ENCODE results near the gene SMIM26. TPM values are rescaled to one million over a fixed set of nuclear protein-coding genes. Genes with fewer than 3 reads are reported as not detected.

SMIM26 gene
- total RNA-seq, 2 donors from 2014 or later = 51.7 to 55.6 TPM

DNA sequence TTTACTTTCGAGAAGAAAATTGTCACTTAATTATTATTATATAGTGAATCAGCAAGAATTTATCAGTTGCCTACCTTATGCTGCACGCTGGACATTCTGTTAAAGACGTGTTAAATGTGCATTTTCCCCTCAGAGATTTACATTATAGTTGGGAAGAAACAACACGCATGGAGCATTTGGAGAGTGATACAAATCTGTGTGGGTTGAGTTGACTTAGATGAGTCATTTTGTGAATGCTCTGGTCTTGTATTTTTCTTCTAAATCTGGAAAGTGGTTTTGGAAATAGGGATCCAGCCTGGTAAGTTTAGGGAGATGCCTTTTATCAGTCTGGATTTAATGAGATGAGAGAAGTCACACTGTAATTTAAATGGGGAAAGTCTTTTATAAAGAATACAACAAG is 24.0 kb upstream of the SMIM26 start:
- no peak overlapping the region for H3K27ac Mint-ChIP-seq
- H3K9me3 ChIP-seq (ENCODE audit: control insufficient read depth, low read length, poor library complexity, severe bottlenecking) = no peaks in the 10 kb centered on the region
- H3K4me3 Mint-ChIP-seq = no peak overlapping the region
- DNase-seq = no peak
- peaks cover 19% of the 10 kb centered on the region for H3K36me3 Mint-ChIP-seq (ENCODE audit: low read depth)
- ATAC-seq = no peak
- no peaks in the 10 kb centered on the region for H3K27me3 Mint-ChIP-seq
- peaks cover 9% of the 10 kb centered on the region for H3K4me1 Mint-ChIP-seq

DNA sequence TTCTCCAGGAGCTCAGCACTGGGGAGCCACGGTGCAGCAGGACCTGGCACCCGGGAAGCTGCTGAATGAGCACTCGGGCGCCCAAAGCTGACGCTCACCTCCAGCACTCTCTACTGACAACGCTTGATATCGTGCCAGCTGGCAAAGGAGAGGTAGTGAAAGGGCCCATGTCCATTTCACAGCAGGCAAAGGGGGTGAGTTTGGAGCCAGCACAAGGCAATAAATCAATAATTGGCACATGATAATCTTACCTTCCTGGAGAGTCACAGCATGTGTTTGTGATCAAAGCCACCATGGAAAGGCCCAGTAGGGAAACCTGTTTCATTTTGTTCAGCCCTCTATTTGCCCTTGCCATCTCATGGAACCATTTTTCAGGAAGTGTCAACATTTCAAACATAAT is 23.3 kb upstream of the SMIM26 start:
- Mint-ChIP-seq H3K27ac (no peak overlapping the region), H3K36me3 (ENCODE audit: low read depth) (peaks cover 22% of the 10 kb centered on the region), H3K27me3 (no peaks in the 10 kb centered on the region), H3K4me1 (peaks cover 9% of the 10 kb centered on the region), H3K4me3 (no peak overlapping the region)
- DNase-seq = no peak
- H3K9me3 ChIP-seq (ENCODE audit: control insufficient read depth, low read length, poor library complexity, severe bottlenecking) = no peaks in the 10 kb centered on the region
- no peak for ATAC-seq

- H3K27me3 Mint-ChIP-seq = no peaks in the 10 kb centered on the region
- H3K27ac Mint-ChIP-seq = peak overlapping the region; percentile 76
- H3K4me1 Mint-ChIP-seq = peaks cover 9% of the 10 kb centered on the region
- H3K4me3 Mint-ChIP-seq = no peak overlapping the region
- no peaks in the 10 kb centered on the region for H3K9me3 ChIP-seq (ENCODE audit: control insufficient read depth, low read length, poor library complexity, severe bottlenecking)
- ATAC-seq (no peak), DNase-seq (no peak)
- peaks cover 18% of the 10 kb centered on the region for H3K36me3 Mint-ChIP-seq (ENCODE audit: low read depth)
These were observed 21.7 kb upstream of the SMIM26 start for GRCh38 chr20:18545566-18545965.

DNA sequence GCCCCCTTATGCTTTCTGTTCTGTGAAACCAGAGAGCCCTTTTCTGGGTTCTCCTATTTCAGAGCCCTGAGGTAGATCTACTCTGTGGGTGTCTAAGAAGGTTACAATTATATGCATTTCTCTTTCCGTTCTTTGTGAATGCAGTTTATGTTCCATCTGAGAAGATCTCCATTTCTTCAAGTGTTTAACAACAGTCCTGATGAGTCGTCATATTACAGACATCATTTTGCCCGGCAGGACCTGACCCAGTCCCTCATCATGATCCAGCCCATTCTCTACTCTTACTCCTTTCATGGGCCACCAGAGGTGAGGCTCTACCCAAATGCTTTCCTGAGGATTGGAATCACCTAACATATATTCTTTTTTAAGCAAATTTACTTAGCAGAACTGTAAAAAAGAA is 18.8 kb upstream of the SMIM26 start:
- H3K4me1 Mint-ChIP-seq = peaks cover 7% of the 10 kb centered on the region
- H3K36me3 Mint-ChIP-seq (ENCODE audit: low read depth) = peaks cover 15% of the 10 kb centered on the region
- H3K27me3 Mint-ChIP-seq = no peaks in the 10 kb centered on the region
- ATAC-seq = no peak
- no peak overlapping the region for H3K27ac Mint-ChIP-seq
- no peak overlapping the region for H3K4me3 Mint-ChIP-seq
- no peaks in the 10 kb centered on the region for H3K9me3 ChIP-seq (ENCODE audit: control insufficient read depth, low read length, poor library complexity, severe bottlenecking)
- no peak for DNase-seq

- H3K4me1 Mint-ChIP-seq = no peaks in the 10 kb centered on the region
- DNase-seq (no peak), ATAC-seq (no peak)
- no peaks in the 10 kb centered on the region for H3K27me3 Mint-ChIP-seq
- H3K4me3 Mint-ChIP-seq = no peak overlapping the region
- H3K27ac Mint-ChIP-seq = peak overlapping the region; percentile 61
- peaks cover 16% of the 10 kb centered on the region for H3K36me3 Mint-ChIP-seq (ENCODE audit: low read depth)
- no peaks in the 10 kb centered on the region for H3K9me3 ChIP-seq (ENCODE audit: control insufficient read depth, low read length, poor library complexity, severe bottlenecking)
These were observed 13.5 kb upstream of the SMIM26 start for GRCh38 chr20:18553746-18554145.

GRCh38 chr20:18567739-18568091 is 483 bp downstream of the SMIM26 start:
- H3K4me1 Mint-ChIP-seq = peaks cover 15% of the 10 kb centered on the region
- peak overlapping the region; percentile 97 for H3K27ac Mint-ChIP-seq
- no peaks in the 10 kb centered on the region for H3K9me3 ChIP-seq (ENCODE audit: control insufficient read depth, low read length, poor library complexity, severe bottlenecking)
- peak overlapping the region; percentile 97 for H3K4me3 Mint-ChIP-seq
- no peaks in the 10 kb centered on the region for H3K27me3 Mint-ChIP-seq
- DNase-seq (no peak), ATAC-seq (peak; percentile 14)
- H3K36me3 Mint-ChIP-seq (ENCODE audit: low read depth) = peaks cover 4% of the 10 kb centered on the region

DNA sequence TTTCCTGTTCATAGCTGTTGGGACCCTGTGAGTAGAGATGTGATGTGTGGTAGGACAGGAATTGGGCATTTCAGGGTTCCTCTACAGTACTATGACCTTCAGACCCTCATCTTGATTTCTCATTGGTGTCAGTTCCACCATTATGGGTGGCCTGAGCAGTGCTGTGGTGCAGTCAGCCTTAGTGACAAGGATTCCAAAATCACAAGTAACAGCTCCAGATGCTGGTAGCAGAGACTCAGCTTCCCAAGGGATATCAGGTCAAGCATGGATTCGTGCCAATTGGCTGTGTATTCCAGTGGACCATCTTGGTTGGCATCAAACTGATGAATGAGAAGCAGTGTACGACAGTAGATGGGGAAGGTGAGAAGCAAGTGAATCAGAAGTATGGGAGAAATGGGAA is 3.8 kb downstream of the SMIM26 start:
- H3K9me3 ChIP-seq (ENCODE audit: control insufficient read depth, low read length, poor library complexity, severe bottlenecking) = no peaks in the 10 kb centered on the region
- no peaks in the 10 kb centered on the region for H3K27me3 Mint-ChIP-seq
- ATAC-seq (no peak), DNase-seq (no peak)
- peaks cover 15% of the 10 kb centered on the region for H3K4me1 Mint-ChIP-seq
- H3K4me3 Mint-ChIP-seq = no peak overlapping the region
- no peak overlapping the region for H3K27ac Mint-ChIP-seq
- peaks cover 4% of the 10 kb centered on the region for H3K36me3 Mint-ChIP-seq (ENCODE audit: low read depth)

DNA sequence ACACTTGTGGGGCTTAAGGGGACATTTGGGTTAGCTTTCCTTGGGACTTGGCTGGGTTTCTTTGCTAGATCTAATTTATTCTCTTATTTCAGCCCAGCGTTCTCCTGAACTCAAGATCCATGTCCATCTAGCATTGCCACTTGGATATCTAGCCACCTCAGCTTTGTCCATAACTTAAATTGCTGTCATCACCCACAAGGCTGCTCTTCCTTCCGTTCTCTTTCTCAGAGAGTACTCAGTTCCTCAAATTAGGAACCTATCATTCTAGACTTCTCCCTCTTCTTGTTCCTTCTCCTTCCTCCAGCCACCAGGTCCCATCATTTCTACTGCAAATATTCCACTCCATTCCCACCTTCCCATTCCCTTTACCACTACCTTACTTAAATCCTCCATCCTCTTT is 4.3 kb downstream of the SMIM26 start:
- ATAC-seq = no peak
- no peaks in the 10 kb centered on the region for H3K9me3 ChIP-seq (ENCODE audit: control insufficient read depth, low read length, poor library complexity, severe bottlenecking)
- H3K27me3 Mint-ChIP-seq = no peaks in the 10 kb centered on the region
- no peak overlapping the region for H3K27ac Mint-ChIP-seq
- peaks cover 12% of the 10 kb centered on the region for H3K4me1 Mint-ChIP-seq
- no peak for DNase-seq
- H3K4me3 Mint-ChIP-seq = no peak overlapping the region
- peaks cover 4% of the 10 kb centered on the region for H3K36me3 Mint-ChIP-seq (ENCODE audit: low read depth)

DNA sequence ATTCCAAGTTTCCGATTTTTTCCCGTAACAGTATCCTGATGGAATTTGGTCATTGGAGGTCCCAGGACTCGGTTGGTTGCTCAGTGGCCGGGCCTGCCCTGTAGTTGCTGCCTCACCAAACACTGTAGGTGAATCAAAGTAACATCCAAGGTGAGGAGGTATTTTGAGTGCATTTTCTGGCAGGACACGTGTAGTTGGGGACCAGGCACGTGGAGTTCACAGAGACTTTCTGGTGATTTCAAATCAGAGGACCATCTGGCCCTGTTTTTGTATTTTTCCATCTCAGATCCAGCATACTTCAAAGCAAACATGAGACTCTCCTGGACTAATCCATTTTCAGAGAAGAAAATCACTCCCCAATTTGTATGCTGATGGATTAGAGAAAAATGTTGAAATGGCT is 10.7 kb downstream of the SMIM26 start:
- Mint-ChIP-seq H3K27me3 (peaks cover 10% of the 10 kb centered on the region), H3K36me3 (ENCODE audit: low read depth) (no peaks in the 10 kb centered on the region), H3K4me1 (no peaks in the 10 kb centered on the region), H3K27ac (no peak overlapping the region), H3K4me3 (no peak overlapping the region)
- no peak for ATAC-seq
- DNase-seq = no peak
- H3K9me3 ChIP-seq (ENCODE audit: control insufficient read depth, low read length, poor library complexity, severe bottlenecking) = no peaks in the 10 kb centered on the region

- H3K4me3 Mint-ChIP-seq = no peak overlapping the region
- no peaks in the 10 kb centered on the region for H3K4me1 Mint-ChIP-seq
- ATAC-seq (no peak), DNase-seq (no peak)
- H3K9me3 ChIP-seq (ENCODE audit: control insufficient read depth, low read length, poor library complexity, severe bottlenecking) = no peaks in the 10 kb centered on the region
- H3K27ac Mint-ChIP-seq = no peak overlapping the region
- peaks cover 11% of the 10 kb centered on the region for H3K27me3 Mint-ChIP-seq
- H3K36me3 Mint-ChIP-seq (ENCODE audit: low read depth) = no peaks in the 10 kb centered on the region
These were observed 11.3 kb downstream of the SMIM26 start for GRCh38 chr20:18578581-18578980.

DNA sequence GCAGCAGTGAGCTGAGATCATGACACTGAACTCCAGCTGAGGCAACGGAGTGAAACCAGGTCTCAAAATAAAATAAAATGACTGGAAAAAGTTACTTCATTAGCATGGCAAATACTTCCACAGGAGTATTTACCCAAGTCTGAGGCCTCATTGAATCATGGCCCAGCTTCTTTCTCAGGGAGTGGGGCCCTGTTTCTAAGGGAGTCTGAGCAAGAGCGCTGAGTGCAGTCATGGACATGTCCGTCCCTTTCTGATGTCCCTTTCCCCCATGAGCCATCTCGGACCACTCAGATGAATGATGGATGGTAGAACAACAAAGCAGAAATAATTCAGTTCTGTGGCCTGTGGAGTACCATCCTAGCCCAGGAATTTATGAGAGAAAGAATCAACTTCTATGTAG is 12.8 kb downstream of the SMIM26 start:
- Mint-ChIP-seq H3K4me1 (no peaks in the 10 kb centered on the region), H3K36me3 (ENCODE audit: low read depth) (peaks cover 6% of the 10 kb centered on the region), H3K4me3 (no peak overlapping the region), H3K27ac (no peak overlapping the region), H3K27me3 (peaks cover 22% of the 10 kb centered on the region)
- H3K9me3 ChIP-seq (ENCODE audit: control insufficient read depth, low read length, poor library complexity, severe bottlenecking) = no peaks in the 10 kb centered on the region
- no peak for DNase-seq
- ATAC-seq = no peak

- H3K4me3 Mint-ChIP-seq = no peak overlapping the region
- no peak for ATAC-seq
- H3K27me3 Mint-ChIP-seq = peaks cover 22% of the 10 kb centered on the region
- DNase-seq = no peak
- H3K9me3 ChIP-seq (ENCODE audit: control insufficient read depth, low read length, poor library complexity, severe bottlenecking) = no peaks in the 10 kb centered on the region
- H3K4me1 Mint-ChIP-seq = peaks cover 24% of the 10 kb centered on the region
- H3K27ac Mint-ChIP-seq = no peak overlapping the region
- peaks cover 8% of the 10 kb centered on the region for H3K36me3 Mint-ChIP-seq (ENCODE audit: low read depth)
These were observed 17.9 kb downstream of the SMIM26 start for GRCh38 chr20:18585134-18585533.

- Mint-ChIP-seq H3K27me3 (peaks cover 12% of the 10 kb centered on the region), H3K27ac (peak within 1 kb of the TSS; percentile 89), H3K4me1 (peaks cover 24% of the 10 kb centered on the region), H3K4me3 (peak within 1 kb of the TSS; percentile 96), H3K36me3 (ENCODE audit: low read depth) (peaks cover 8% of the 10 kb centered on the region)
- H3K9me3 ChIP-seq (ENCODE audit: control insufficient read depth, low read length, poor library complexity, severe bottlenecking) = no peaks in the 10 kb centered on the region
- DNase-seq = peak; percentile 62 to 73 (median 70)
- peak; percentile 86 for ATAC-seq
These were observed 20.7 kb downstream of the SMIM26 start, which contains the start of gene DTD1 for GRCh38 chr20:18587665-18588573. Gene DTD1, plus strand, starts transcription at chr20:18588054. Its CDS starts 19 bp downstream, at chr20:18588073.

GRCh38 chr20:18588574-18588933 is 21.3 kb downstream of the SMIM26 start:
- H3K9me3 ChIP-seq (ENCODE audit: control insufficient read depth, low read length, poor library complexity, severe bottlenecking) = no peaks in the 10 kb centered on the region
- Mint-ChIP-seq H3K27ac (peak overlapping the region; percentile 89), H3K27me3 (peaks cover 11% of the 10 kb centered on the region), H3K4me3 (peak overlapping the region; percentile 96), H3K36me3 (ENCODE audit: low read depth) (peaks cover 8% of the 10 kb centered on the region), H3K4me1 (peaks cover 26% of the 10 kb centered on the region)
- no peak for ATAC-seq
- DNase-seq = no peak
